WTC11 (cell line): Measurements from ENCODE around the gene CLK3.

Experiments used
- PRDM15 ChIP-seq: sonication (generic); formaldehyde crosslinking; IDR thresholded peaks from 2 replicates; pipeline ENCODE4 v1.8.0; 2022; ENCODE audit warnings: missing genetic modification reagents
- SP1 ChIP-seq: sonication (generic); formaldehyde crosslinking; conservative IDR thresholded peaks from 2 replicates; pipeline ENCODE4 v1.8.1; 2022; ENCODE audit warnings: missing genetic modification reagents
- ZBTB21 ChIP-seq: sonication (generic); formaldehyde crosslinking; IDR thresholded peaks from 2 replicates; pipeline ENCODE4 v1.8.1; 2023; ENCODE audit warnings: mild to moderate bottlenecking, missing genetic modification reagents, borderline replicate concordance
- ZNF219 ChIP-seq: sonication (generic); formaldehyde crosslinking; IDR thresholded peaks from 2 replicates; pipeline ENCODE4 v1.8.0; 2023; ENCODE audit warnings: missing genetic modification reagents, mild to moderate bottlenecking, borderline replicate concordance
- TF ChIP-seq, protein P1 (sequence below): fragments of 200-600 bp; IDR thresholded peaks from 2 replicates; pipeline ENCODE4 v1.8.0; 2022; ENCODE audit warnings: antibody characterized with exemption

GRCh38 chr15:74573987-74574386 is 41.6 kb upstream of the CLK3 start:
- TF ChIP-seq, protein P1, sequence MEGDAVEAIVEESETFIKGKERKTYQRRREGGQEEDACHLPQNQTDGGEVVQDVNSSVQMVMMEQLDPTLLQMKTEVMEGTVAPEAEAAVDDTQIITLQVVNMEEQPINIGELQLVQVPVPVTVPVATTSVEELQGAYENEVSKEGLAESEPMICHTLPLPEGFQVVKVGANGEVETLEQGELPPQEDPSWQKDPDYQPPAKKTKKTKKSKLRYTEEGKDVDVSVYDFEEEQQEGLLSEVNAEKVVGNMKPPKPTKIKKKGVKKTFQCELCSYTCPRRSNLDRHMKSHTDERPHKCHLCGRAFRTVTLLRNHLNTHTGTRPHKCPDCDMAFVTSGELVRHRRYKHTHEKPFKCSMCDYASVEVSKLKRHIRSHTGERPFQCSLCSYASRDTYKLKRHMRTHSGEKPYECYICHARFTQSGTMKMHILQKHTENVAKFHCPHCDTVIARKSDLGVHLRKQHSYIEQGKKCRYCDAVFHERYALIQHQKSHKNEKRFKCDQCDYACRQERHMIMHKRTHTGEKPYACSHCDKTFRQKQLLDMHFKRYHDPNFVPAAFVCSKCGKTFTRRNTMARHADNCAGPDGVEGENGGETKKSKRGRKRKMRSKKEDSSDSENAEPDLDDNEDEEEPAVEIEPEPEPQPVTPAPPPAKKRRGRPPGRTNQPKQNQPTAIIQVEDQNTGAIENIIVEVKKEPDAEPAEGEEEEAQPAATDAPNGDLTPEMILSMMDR = no peak
- TF ChIP-seq SP1 (CRISPR knock-in tag) (no peak), ZBTB21 (CRISPR knock-in tag) (no peak), ZNF219 (CRISPR knock-in tag) (no peak), PRDM15 (no peak)
